GM12892 (cell line): ENCODE results near the gene UNC45B.

Experiments
- POLR2A ChIP-seq: IDR thresholded peaks from 2 replicates; pipeline ENCODE4 v1.6.1; 2011; ENCODE audit warnings: low read depth, low read length, control low read depth
- POLR2AphosphoS5 ChIP-seq: IDR thresholded peaks from 2 replicates; pipeline ENCODE4 v1.6.1; 2011; ENCODE audit warnings: low read depth, low read length, control low read depth

- TF ChIP-seq POLR2A (no peak), POLR2AphosphoS5 (no peak)
Observed at GRCh38 chr17:35183332-35183731, 35.7 kb downstream of the UNC45B start.
